CD8-positive, alpha-beta memory T cell (primary cell): ENCODE measurements around the gene SLBP. TPM values are rescaled to one million over a fixed set of nuclear protein-coding genes. Genes with fewer than 3 reads are reported as not detected.

Source experiments
- CTCF ChIA-PET: fragments of 350-600 bp; sonication (Branson Sonifier 250); formaldehyde crosslinking; loops from one replicate; lab custom pipeline; 2021; ENCODE audit warnings: antibody characterized with exemption; lab: Charles Lee
- POLR2A ChIA-PET: fragments of 350-600 bp; sonication (Branson Sonifier 250); formaldehyde crosslinking; loops from one replicate; lab custom pipeline; 2021; ENCODE audit warnings: antibody characterized with exemption; lab: Charles Lee
- DNase-seq, 5 donors: peaks; one replicate each; pipeline versions ENCODE4 v3.0.0 to v3.0.0-alpha.2; 2020 to 2022; ENCODE audit warnings: mixed read lengths in 1 of 5
- H3K27ac ChIP-seq: one replicate; pipeline ENCODE4 v1.7.0; 2013; ENCODE audit warnings: low read depth, mild to moderate bottlenecking, low read length, moderate library complexity
- H3K27me3 ChIP-seq: 2 replicates; pipeline ENCODE4 v1.7.0; 2013; ENCODE audit warnings: low read length, mild to moderate bottlenecking; ENCODE audit not compliant: insufficient read depth, poor library complexity, severe bottlenecking
- H3K36me3 ChIP-seq: 2 replicates; pipeline ENCODE4 v1.7.0; 2013; ENCODE audit warnings: mild to moderate bottlenecking, low read length, moderate library complexity; ENCODE audit not compliant: insufficient read depth
- H3K4me1 ChIP-seq: 2 replicates; pipeline ENCODE4 v1.7.0; 2013; ENCODE audit warnings: mild to moderate bottlenecking, low read length, moderate library complexity; ENCODE audit not compliant: insufficient read depth
- H3K4me3 ChIP-seq: 2 replicates; pipeline ENCODE4 v1.7.0; 2013; ENCODE audit warnings: mild to moderate bottlenecking, low read length
- H3K9me3 ChIP-seq: 2 replicates; pipeline ENCODE4 v1.7.0; 2013; ENCODE audit warnings: mild to moderate bottlenecking, low read length
- H3K27ac Mint-ChIP-seq, 8 donors: one replicate each; pipeline ENCODE4 v1.8.0; 2020 to 2021; ENCODE audit warnings: mixed read lengths in 8 of 8, mild to moderate bottlenecking in 6 of 8, inconsistent platforms in 3 of 8, moderate library complexity in 3 of 8
- H3K27me3 Mint-ChIP-seq, 2 donors: one replicate each; pipeline ENCODE4 v1.8.0; 2020 to 2021; ENCODE audit warnings: mixed read lengths in 2 of 2, mild to moderate bottlenecking in 1 of 2, moderate library complexity in 1 of 2
- H3K36me3 Mint-ChIP-seq, 3 donors: one replicate each; pipeline ENCODE4 v1.8.0; 2020 to 2021; ENCODE audit warnings: mixed read lengths in 3 of 3, inconsistent platforms in 1 of 3, mild to moderate bottlenecking in 1 of 3
- H3K4me1 Mint-ChIP-seq, 3 donors: one replicate each; pipeline ENCODE4 v1.8.0; 2020 to 2021; ENCODE audit warnings: mixed read lengths in 3 of 3, inconsistent platforms in 1 of 3, mild to moderate bottlenecking in 1 of 3
- H3K4me3 Mint-ChIP-seq, 7 donors: one replicate each; pipeline ENCODE4 v1.8.0; 2020 to 2021; ENCODE audit warnings: mixed read lengths in 7 of 7, mild to moderate bottlenecking in 6 of 7, moderate library complexity in 4 of 7, inconsistent platforms in 2 of 7
- H3K9me3 Mint-ChIP-seq, 5 donors: one replicate each; pipeline ENCODE4 v1.8.0; 2020 to 2022; ENCODE audit warnings: mixed read lengths in 5 of 5, mild to moderate bottlenecking in 3 of 5, moderate library complexity in 2 of 5, inconsistent platforms in 1 of 5
- polyA plus RNA-seq: library from polyadenylated mRNA; unstranded; fragments of 300-500 nt; fragmentation: Illumina TruSeq; gene quantifications from one replicate; pipeline ENCODE4 v1.2.3, GENCODE V29; 2021
- total RNA-seq, 2 experiments: library from RNA; stranded (reverse); gene quantifications; one replicate each; pipeline ENCODE4 v1.2.3, GENCODE V29; 2021

SLBP gene
- total and polyA plus RNA-seq, 3 experiments from 2014 or later, result 71.6 to 164 (median 163) TPM

DNA sequence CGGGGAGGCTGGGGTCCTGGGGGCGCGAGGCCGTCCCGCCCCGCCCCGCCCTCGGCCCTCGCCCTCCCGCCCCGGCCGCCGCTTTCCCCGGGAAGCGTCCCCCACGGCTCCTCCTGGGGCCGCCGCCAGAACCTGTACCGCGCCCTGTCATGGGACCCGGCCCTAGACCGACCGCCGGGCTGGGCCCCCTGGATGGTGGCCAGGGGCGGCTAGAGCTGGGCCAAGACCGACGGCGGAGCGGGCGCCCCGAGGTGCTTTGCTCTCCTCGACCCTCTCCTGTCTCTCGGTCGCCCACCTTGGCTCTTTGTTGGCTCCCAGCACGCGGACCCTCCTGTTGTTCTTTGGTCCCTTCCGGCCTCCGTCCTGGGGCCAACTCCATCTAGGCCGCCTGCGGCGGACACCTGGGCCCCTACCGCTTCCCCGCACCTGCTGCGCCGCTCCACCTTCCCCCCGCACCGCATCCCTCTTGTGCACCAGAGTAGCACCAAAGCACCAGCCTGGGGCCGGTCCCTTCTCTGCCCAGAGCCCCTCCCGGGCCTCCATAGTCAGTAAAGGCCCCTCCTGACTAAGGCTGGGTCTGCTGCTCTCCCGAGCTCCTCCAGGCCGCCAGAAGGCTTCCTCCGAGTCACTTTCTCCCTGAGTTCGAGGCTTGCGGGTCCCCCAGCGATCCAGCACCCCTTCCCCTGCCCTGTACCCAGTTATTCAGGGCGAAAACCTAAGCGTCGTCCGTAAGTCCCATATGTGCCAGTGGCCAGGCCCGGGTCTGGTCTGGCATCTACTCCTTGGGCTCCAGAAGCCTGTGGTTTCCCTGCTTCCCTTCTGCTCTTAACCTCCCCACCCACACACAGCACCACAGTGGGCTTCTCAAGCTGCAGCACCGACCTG, 9.8 kb upstream of the SLBP start:
- H3K27me3 ChIP-seq, result no peaks in the 10 kb centered on the region
- H3K4me1 ChIP-seq, result peaks cover 62% of the 10 kb centered on the region
- Mint-ChIP-seq H3K27ac (peak overlapping the region; percentile 96 to 99 (median 98)), H3K4me1 (peaks cover 46 to 72% (median 58%) of the 10 kb centered on the region in 3 donors), H3K36me3 (peaks cover 4 to 35% (median 5%) of the 10 kb centered on the region in 3 donors), H3K9me3 (no peaks in the 10 kb centered on the region), H3K4me3 (peak overlapping the region; percentile 86 to 94 (median 87)), H3K27me3 (no peaks in the 10 kb centered on the region)
- POLR2A ChIA-PET, result interaction anchor here (0.6 to 4.5 kb wide), 7 partner anchors 9 to 376 kb away, joined by 3 to 73 read pairs (median 4); partner anchors contain the start of genes LETM1 and SLBP
- CTCF ChIA-PET, result interaction anchor here (1.4 to 16.7 kb wide), 4 partner anchors 8 to 28 kb away, joined by 4 to 341 read pairs (median 14); partner anchors contain the start of gene SLBP
- peaks cover 8% of the 10 kb centered on the region for H3K36me3 ChIP-seq
- H3K4me3 ChIP-seq, result peak overlapping the region; percentile 67
- no peaks in the 10 kb centered on the region for H3K9me3 ChIP-seq
- peak overlapping the region; percentile 81 for H3K27ac ChIP-seq
- DNase-seq, result peak in 1 of 5 donors; percentile 45

DNA sequence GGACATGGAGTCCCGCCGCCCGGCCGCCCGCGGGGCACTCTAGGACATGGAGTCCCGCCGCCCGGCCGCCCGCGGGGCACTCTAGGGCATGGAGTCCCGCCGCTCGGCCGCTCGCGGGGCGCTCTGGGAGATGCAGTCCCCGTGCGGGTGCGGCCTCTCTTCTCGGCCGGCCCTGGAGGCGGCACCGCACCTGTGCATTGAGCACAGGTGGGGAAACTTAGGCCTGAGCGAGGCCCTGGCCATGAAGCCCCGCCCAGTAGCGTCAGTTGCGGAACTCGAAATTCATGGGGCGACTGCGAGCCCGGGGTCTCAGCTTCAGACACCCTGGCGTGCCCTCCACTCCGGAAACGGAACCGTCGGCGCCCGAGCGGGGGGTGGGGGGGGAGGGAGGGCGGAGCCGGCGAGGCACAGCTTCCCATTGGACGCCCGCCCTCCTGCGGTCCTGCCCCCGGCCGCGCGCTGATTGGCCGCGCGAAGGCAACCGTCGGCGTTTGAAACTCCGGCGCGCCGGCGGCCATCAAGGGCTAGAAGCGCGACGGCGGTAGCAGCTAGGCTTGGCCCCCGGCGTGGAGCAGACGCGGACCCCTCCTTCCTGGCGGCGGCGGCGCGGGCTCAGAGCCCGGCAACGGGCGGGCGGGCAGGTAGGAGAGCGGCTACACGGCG, 9.0 kb upstream of the SLBP start, which contains the start of the genes TACC3 and TMEM129:
TACC3 (plus strand) TSS at position 519 of the 663 bp plus-strand sequence. CDS start 1,901 bp downstream, outside the sequence.
TMEM129 (minus strand) TSS at position 321 of the 663 bp plus-strand sequence. CDS start 486 bp downstream, outside the sequence.
- CTCF ChIA-PET, result interaction anchor here (1.7 to 16.7 kb wide), 4 partner anchors 9 to 28 kb away, joined by 3 to 341 read pairs (median 14); partner anchors contain the start of gene SLBP
- Histone ChIP-seq H3K27me3 (no peaks in the 10 kb centered on the region), H3K36me3 (peaks cover 8% of the 10 kb centered on the region), H3K4me3 (peak within 1 kb of the TSS; percentile 71), H3K27ac (peak within 1 kb of the TSS; percentile 81), H3K9me3 (no peaks in the 10 kb centered on the region), H3K4me1 (peaks cover 54% of the 10 kb centered on the region)
- Mint-ChIP-seq H3K36me3 (peaks cover under 1 to 33% (median 2%) of the 10 kb centered on the region in 3 donors), H3K9me3 (no peaks in the 10 kb centered on the region), H3K4me3 (peak within 1 kb of the TSS; percentile 86 to 94 (median 87)), H3K27ac (peak within 1 kb of the TSS; percentile 96 to 99 (median 98)), H3K27me3 (no peaks in the 10 kb centered on the region), H3K4me1 (peaks cover 41 to 67% (median 51%) of the 10 kb centered on the region in 3 donors)
- peak; percentile 91 to 97 (median 95) for DNase-seq
- POLR2A ChIA-PET, result interaction anchor here (0.6 to 4.5 kb wide), 9 partner anchors 8 to 524 kb away, joined by 3 to 73 read pairs (median 3); partner anchors contain the start of genes LETM1 and SLBP

DNA sequence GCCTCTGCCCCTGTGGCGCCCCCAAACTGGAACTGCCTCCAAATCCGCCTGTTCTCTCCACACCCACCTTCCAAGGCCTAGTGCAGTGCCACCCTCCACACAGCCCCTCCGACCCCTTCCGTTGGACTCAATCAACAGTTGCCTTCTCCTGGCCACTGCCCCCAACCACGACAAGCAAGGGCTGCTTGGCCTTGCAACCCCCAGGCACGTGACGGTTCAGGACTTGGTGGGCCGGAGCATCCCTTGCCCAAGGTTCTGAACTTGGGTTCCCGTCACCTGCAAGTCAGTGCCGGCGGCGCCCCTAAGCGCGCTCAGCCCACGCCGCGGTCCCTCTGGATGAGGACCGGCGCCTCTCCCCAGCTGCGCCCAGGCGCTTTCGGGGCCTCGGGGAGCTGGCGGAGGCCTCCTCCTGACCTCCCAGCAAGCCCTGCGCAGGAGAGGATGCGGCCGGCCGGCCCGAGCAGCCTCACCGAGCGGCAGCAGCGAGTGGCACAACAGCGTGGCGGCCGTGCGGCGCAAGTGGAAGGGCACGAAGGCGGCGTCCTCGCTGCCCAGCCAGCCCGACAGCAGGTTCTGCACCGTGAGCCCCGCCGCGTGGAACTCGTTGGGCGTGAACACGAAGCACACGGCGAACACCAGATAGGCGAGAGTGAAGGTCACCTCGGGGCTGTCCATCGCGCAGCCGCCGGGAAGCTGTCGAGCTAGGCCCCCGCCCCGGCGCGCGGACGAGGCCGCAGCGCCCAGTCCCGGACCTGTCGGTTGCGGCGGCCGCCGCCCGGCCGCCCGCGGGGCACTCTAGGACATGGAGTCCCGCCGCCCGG, 8.3 kb upstream of the SLBP start:
- H3K27me3 ChIP-seq, result no peaks in the 10 kb centered on the region
- H3K27ac Mint-ChIP-seq, result peak overlapping the region; percentile 81 to 99 (median 90)
- DNase-seq, result peak; percentile 33 to 57 (median 39)
- ChIA-PET CTCF (interaction anchor here (1.7 to 16.7 kb wide), 4 partner anchors 8 to 27 kb away, joined by 3 to 341 read pairs (median 14); partner anchors contain the start of gene SLBP), POLR2A (interaction anchor here (0.6 to 4.5 kb wide), 8 partner anchors 8 to 523 kb away, joined by 3 to 73 read pairs (median 4); partner anchors contain the start of genes LETM1 and SLBP)
- H3K4me1 ChIP-seq, result peaks cover 47% of the 10 kb centered on the region
- H3K36me3 Mint-ChIP-seq, result peaks cover 0 to 34% (median 2%) of the 10 kb centered on the region in 3 donors
- peaks cover 45 to 67% (median 53%) of the 10 kb centered on the region in 3 donors for H3K4me1 Mint-ChIP-seq
- H3K9me3 ChIP-seq, result no peaks in the 10 kb centered on the region
- H3K27ac ChIP-seq, result peak overlapping the region; percentile 74
- no peaks in the 10 kb centered on the region for H3K27me3 Mint-ChIP-seq
- no peaks in the 10 kb centered on the region for H3K9me3 Mint-ChIP-seq
- H3K4me3 Mint-ChIP-seq, result peak overlapping the region; percentile 78 to 92 (median 83)
- H3K36me3 ChIP-seq, result peaks cover 1% of the 10 kb centered on the region
- peak overlapping the region; percentile 71 for H3K4me3 ChIP-seq

DNA sequence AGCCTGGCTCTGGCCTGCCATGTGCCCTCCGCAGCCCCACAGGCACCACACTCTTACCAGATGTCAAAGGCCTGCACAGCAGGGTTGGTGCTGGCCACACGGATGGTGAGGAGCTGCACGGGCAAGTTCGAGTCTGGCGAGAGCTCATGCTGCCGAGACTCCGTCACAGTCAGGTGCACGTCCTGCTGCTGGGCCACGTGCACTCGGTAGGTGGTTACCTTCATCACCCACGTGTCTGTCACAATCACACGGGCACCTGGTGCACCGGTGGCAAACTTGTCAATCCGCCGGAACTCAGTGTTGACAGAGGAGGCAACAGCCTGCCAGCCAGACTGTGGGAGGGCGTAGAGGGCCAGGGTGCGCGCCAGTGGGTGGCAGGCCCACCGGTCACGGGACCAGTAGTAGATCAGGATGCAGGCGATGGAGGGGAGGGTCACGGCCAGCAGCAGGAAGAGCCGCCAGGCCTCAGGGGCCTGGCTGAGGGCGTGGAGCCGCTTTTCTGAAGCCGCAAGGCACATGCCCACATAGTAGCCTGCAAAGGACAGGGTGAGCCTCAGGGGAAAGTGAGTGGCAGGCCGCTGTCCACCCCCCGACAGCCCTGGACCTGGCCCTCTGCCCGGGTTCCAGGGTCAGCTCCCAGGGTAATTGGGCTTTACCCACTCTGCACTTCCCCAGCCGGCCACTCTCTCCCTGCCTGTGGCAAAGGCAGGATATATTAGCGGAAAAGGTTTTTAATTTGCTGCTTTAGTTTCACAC, 6.2 kb upstream of the SLBP start:
- H3K4me3 Mint-ChIP-seq, result peak overlapping the region in 5 of 7 donors; percentile 26 to 88 (median 29)
- no peaks in the 10 kb centered on the region for H3K27me3 ChIP-seq
- DNase-seq, result no peak
- H3K4me1 ChIP-seq, result peaks cover 48% of the 10 kb centered on the region
- H3K4me1 Mint-ChIP-seq, result peaks cover 49 to 68% (median 51%) of the 10 kb centered on the region in 3 donors
- peak overlapping the region in 3 of 8 donors; percentile 25 to 79 (median 67) for H3K27ac Mint-ChIP-seq
- H3K27me3 Mint-ChIP-seq, result no peaks in the 10 kb centered on the region
- H3K9me3 Mint-ChIP-seq, result no peaks in the 10 kb centered on the region
- H3K36me3 Mint-ChIP-seq, result peaks cover 0 to 32% (median 0%) of the 10 kb centered on the region in 3 donors
- H3K27ac ChIP-seq, result no peak overlapping the region
- no peak overlapping the region for H3K4me3 ChIP-seq
- no peaks in the 10 kb centered on the region for H3K36me3 ChIP-seq
- ChIA-PET CTCF (interaction anchor here (16.7 kb wide), 1 partner anchor 25 kb away, joined by 341 read pairs; no protein-coding TSS in a partner anchor), POLR2A (no interaction called here)
- H3K9me3 ChIP-seq, result no peaks in the 10 kb centered on the region

DNA sequence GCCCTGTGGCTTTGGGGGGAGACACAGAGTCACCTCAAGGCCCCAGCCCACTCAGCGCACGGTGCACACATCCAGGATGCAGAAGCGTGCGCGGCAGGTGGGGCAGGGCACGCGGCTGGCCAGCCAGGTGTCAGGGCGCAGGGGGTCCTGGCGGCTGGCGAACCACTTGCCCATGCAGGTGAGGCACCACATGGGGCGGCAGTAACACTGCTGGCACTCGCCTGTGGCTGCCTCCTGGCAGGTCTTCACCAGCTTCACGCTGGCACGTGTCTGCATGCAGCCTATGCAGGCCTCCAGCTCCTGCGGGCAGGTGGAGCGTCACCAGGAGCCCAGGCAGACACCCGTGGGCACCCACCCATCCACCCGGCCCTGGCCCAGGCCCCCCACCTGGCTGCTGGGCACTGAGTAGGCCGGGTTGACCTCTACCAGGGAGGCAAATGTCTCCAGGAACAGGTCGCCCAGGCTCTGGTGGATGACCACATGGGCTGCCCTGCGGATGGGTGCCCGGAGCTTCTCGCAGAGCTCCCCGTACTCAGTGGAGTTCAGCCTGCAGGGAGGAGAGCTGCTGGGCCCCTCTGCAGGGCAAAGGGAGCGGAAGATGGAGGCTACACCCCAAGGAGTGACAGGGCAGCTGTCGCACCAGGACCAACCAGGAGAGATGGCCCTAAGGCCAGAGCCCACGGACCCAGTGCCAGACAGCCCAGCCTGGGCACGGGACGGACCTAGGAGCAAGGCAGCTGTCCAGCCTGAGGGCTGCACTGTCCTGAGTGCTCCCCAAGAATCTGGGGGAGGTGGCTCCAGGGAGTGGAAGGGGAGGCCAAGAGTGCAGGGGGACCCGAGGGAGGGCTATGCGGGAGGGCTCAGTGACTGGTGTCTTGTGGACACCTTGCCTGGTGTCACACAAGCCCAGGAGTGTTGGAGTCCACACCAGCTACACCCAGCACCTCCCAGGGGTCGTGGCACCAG, 5.3 kb upstream of the SLBP start:
- Mint-ChIP-seq H3K36me3 (peaks cover 0 to 37% (median 0%) of the 10 kb centered on the region in 3 donors), H3K27me3 (no peaks in the 10 kb centered on the region), H3K4me3 (no peak overlapping the region), H3K27ac (no peak overlapping the region), H3K9me3 (no peaks in the 10 kb centered on the region), H3K4me1 (peaks cover 45 to 67% (median 48%) of the 10 kb centered on the region in 3 donors)
- Histone ChIP-seq H3K4me3 (no peak overlapping the region), H3K4me1 (peaks cover 43% of the 10 kb centered on the region), H3K36me3 (no peaks in the 10 kb centered on the region), H3K27me3 (no peaks in the 10 kb centered on the region), H3K27ac (no peak overlapping the region), H3K9me3 (no peaks in the 10 kb centered on the region)
- ChIA-PET POLR2A (no interaction called here), CTCF (interaction anchor here (16.7 kb wide), 1 partner anchor 24 kb away, joined by 341 read pairs; no protein-coding TSS in a partner anchor)
- DNase-seq, result peak in 1 of 5 donors; percentile 44
